ENCODE results near the gene RBCK1.

- TF ChIP-seq CTCF (IDR thresholded peaks at IDR 0.05) (no peak), EP300 (IDR thresholded peaks at IDR 0.05) (no peak), POLR2AphosphoS5 (IDR thresholded peaks at IDR 0.05) (no peak), POLR2A (IDR thresholded peaks at IDR 0.05; ENCODE audit: low read depth) (no peak)
These were observed 16.9 kb upstream of the RBCK1 start for GRCh38 chr20:391041-391711.

Data from esophagus muscularis mucosa (tissue), 4 donors.